AG04449 (cell line): ENCODE data around the gene CES2.
A peak's percentile ranks its signal among the peaks of the same experiment; 100 is the strongest.

Experiments used
- CTCF ChIA-PET: fragments of 350-600 bp; formaldehyde crosslinking; extraction: SDS; loops from one replicate; lab custom pipeline; 2021; ENCODE audit warnings: antibody characterized with exemption; lab: Yijun Ruan, JAX
- POLR2A ChIA-PET: fragments of 400-600, 350-600 bp; formaldehyde crosslinking; extraction: SDS; loops from one replicate; lab custom pipeline; 2020; ENCODE audit warnings: antibody characterized with exemption, inconsistent platforms; lab: Yijun Ruan, JAX
- DNase-seq: peaks from one replicate; pipeline ENCODE4 v3.0.0-alpha.2; 2010; ENCODE audit warnings: low read depth, low spot score
- H3K4me3 ChIP-seq: 2 replicates; pipeline ENCODE4 v1.5.1; 2011; ENCODE audit warnings: low read depth, mild to moderate bottlenecking, control low read depth, low read length
- TF ChIP-seq, protein P1 (sequence below): IDR thresholded peaks from one replicate; pipeline ENCODE4 v1.5.1; 2011; ENCODE audit warnings: mild to moderate bottlenecking, moderate library complexity, low read length, control low read depth, inconsistent platforms; ENCODE audit not compliant: insufficient read depth; ENCODE audit errors: missing control alignments

CES2 gene

DNA sequence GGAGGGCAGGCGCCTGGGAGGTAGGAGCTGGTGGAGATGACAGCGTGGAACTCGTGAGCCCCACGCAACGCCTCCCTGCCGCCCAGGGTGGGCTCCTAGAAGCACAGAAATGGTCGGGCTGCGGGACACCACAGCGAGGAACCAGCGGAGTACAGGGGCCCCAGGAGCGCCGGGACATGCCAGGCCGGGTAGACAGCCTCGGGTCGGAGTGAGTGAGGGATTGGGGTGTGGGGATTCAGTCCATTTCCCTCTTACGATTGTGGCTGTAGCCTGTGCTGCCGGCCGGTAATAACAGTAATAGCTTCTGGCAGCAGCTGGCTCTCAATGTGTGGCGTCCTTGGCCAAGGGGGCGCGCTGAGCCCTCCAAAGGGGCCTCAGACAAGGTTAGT lies 13.5 kb downstream of the CES2 start:
- TF ChIP-seq, protein P1, sequence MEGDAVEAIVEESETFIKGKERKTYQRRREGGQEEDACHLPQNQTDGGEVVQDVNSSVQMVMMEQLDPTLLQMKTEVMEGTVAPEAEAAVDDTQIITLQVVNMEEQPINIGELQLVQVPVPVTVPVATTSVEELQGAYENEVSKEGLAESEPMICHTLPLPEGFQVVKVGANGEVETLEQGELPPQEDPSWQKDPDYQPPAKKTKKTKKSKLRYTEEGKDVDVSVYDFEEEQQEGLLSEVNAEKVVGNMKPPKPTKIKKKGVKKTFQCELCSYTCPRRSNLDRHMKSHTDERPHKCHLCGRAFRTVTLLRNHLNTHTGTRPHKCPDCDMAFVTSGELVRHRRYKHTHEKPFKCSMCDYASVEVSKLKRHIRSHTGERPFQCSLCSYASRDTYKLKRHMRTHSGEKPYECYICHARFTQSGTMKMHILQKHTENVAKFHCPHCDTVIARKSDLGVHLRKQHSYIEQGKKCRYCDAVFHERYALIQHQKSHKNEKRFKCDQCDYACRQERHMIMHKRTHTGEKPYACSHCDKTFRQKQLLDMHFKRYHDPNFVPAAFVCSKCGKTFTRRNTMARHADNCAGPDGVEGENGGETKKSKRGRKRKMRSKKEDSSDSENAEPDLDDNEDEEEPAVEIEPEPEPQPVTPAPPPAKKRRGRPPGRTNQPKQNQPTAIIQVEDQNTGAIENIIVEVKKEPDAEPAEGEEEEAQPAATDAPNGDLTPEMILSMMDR = no peak
- CTCF ChIA-PET = interaction anchor here (1.6 to 6.6 kb wide), 3 partner anchors 10 to 239 kb away, joined by 8 to 90 read pairs (median 11); partner anchors contain the start of gene EXOC3L1
- H3K4me3 ChIP-seq = peak overlapping the region; percentile 12; the same call in 1 of the 2 replicates
- no peak for DNase-seq
- POLR2A ChIA-PET = no interaction called here

DNA sequence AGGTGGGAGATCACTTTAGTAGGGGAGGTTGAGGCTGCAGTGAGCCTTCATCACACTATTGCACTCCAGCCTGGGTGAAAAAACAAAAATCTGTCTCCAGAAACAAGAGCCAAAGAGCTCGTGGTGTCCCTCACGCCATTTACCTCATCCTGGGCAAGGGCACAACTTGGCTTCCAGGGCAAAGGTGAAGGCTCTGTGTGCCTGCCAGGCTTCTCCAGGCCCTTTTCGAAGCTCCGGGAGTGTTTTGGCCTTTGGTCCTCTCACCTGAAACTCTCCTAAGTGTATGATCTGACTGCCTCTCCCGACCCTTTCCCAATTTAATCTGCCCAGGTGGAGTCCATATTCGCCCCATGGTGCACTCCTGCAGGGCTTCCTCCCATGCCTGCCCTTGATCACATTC lies 14.2 kb downstream of the CES2 start:
- no peak overlapping the region for H3K4me3 ChIP-seq
- ChIA-PET CTCF (interaction anchor here (1.4 to 6.6 kb wide), 6 partner anchors 10 to 238 kb away, joined by 3 to 90 read pairs (median 8); partner anchors contain the start of genes CES3 and EXOC3L1), POLR2A (no interaction called here)
- no peak for DNase-seq
- TF ChIP-seq, protein P1 = no peak

DNA sequence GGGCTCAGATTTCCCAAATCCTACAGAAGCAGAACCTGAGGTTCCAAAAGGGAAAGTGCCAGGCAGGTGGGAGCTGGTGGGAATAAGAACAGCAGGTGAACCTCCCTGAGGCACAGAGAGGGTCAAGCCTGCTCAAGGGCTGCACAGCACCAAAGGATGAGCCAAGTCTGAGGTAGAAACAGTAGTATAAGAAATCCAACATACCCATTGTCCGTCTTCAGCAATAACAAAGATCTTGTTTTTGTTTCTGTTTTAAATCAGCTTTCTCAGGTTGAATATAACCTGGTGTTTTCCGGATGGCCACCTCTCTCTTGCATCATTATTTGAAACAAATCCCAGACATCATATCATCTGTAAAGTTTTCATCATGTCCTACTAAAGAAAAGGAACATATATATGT lies 15.1 kb downstream of the CES2 start:
- no peak overlapping the region for H3K4me3 ChIP-seq
- CTCF ChIA-PET = interaction anchor here (0.7 to 6.6 kb wide), 8 partner anchors 11 to 718 kb away, joined by 3 to 90 read pairs (median 4); partner anchors contain the start of genes CES3 and EXOC3L1
- no peak for DNase-seq
- POLR2A ChIA-PET = no interaction called here
- TF ChIP-seq, protein P1 = no peak

DNA sequence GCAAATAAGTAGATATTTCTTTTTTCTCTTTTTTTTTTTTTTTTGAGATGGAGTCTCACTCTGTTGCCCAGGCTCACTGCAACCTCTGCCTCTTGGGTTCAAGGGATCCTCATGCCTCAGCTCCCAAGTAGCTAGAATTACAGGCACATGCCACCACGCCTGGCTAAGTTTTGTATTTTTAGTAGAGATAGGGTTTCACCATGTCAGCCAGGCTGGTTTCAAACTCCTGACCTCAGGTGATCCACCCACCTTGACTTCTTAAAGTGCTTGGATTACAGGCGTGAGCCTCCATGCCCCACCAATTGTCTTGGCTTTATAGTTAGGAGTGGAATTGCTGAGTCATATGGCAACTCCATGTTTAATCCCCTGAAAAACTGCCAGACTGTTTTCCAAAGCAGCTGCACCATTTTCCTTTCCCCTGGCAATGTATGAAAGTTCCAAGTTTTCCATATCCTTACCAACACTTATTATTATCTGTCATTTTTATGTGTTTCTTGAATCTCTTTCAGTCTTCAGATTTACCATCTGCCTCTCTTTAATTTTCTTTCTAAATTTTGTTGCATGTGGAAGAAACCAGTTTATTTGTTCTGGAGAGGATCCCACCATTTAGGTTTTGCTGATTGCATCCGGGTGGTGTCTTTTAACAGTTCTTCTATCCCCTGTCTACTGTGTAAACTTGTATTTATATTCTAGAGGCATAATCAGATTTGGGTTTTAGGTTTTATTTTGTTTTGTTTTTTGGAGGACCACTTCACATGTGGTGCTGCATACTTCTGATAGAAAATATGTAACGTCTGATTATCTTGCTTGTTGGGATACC lies 15.9 kb downstream of the CES2 start:
- H3K4me3 ChIP-seq = no peak overlapping the region
- POLR2A ChIA-PET = no interaction called here
- TF ChIP-seq, protein P1 = no peak
- DNase-seq = no peak
- CTCF ChIA-PET = interaction anchor here (0.7 to 6.6 kb wide), 8 partner anchors 8 to 717 kb away, joined by 3 to 90 read pairs (median 5); partner anchors contain the start of gene EXOC3L1

DNA sequence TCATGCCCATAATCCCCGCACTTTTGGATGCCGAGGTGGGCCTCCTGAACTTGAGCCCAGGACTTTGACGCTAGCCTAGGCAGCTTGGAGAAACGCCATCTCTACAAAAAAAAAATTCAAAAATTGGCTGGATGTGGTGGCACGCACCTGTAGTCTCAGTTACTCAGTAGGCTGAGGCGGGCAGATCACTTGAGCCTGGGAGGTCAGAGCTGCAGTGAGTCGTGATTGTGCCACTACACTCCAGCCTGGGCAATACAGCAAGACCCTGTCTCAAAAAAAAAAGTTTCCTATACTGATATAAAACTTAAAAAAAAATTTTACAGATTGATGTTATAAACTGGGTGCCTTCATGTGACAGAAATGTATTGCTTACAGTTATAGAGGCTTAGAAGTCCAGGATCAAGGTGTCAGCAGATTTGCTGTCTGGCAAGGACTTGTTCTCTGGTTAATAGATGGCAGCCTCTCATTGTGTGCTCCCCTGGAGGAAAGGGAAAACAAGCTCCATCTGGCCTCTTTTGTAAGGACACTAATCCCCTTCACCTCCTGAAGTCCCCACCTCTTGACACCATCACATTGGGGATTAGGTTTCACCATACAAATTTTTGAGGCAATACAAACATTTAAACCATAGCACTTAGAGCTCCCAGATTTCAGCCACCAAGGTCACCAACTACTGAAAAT lies 17.3 kb downstream of the CES2 start:
- ChIA-PET CTCF (interaction anchor here (0.6 to 6.6 kb wide), 22 partner anchors 8 to 562 kb away, joined by 3 to 90 read pairs (median 3); partner anchors contain the start of genes CES3 and EXOC3L1), POLR2A (no interaction called here)
- TF ChIP-seq, protein P1 = no peak
- no peak for DNase-seq
- H3K4me3 ChIP-seq = no peak overlapping the region
